HG03565 (cell line): ENCODE results near the gene BRINP2.

Experiments used
- ATAC-seq: cut with Tn5 transposase; IDR thresholded peaks from one replicate; pipeline ENCODE4 v1.9.1; 2021; ENCODE audit warnings: mild to moderate bottlenecking, moderate library complexity; ENCODE audit not compliant: unreplicated experiment

Gene BRINP2

GRCh38 chr1:177256153-177257075 lies 85.7 kb downstream of the BRINP2 start:
- ATAC-seq: no peak

GRCh38 chr1:177257128-177257527 lies 86.4 kb downstream of the BRINP2 start:
- no peak for ATAC-seq

GRCh38 chr1:177257576-177257975 lies 86.8 kb downstream of the BRINP2 start:
- no peak for ATAC-seq

GRCh38 chr1:177270863-177271262 lies 100.1 kb downstream of the BRINP2 start:
- ATAC-seq: no peak

GRCh38 chr1:177273141-177273540 lies 102.4 kb downstream of the BRINP2 start:
- ATAC-seq: no peak

GRCh38 chr1:177274687-177275211 lies 104.0 kb downstream of the BRINP2 start:
- no peak for ATAC-seq

GRCh38 chr1:177275736-177276135 lies 105.0 kb downstream of the BRINP2 start:
- no peak for ATAC-seq

- ATAC-seq: no peak
Observed at GRCh38 chr1:177278626-177279390, 108.0 kb downstream of the BRINP2 start.

- no peak for ATAC-seq
Observed at GRCh38 chr1:177281901-177282300, 111.1 kb downstream of the BRINP2 start.

- no peak for ATAC-seq
Observed at GRCh38 chr1:177282976-177283375, 112.2 kb downstream of the BRINP2 start.

GRCh38 chr1:177283380-177283779 lies 112.6 kb downstream of the BRINP2 start:
- ATAC-seq: no peak

GRCh38 chr1:177286396-177286795 lies 115.6 kb downstream of the BRINP2 start:
- no peak for ATAC-seq

GRCh38 chr1:177287270-177287669 lies 116.5 kb downstream of the BRINP2 start:
- no peak for ATAC-seq

GRCh38 chr1:177287994-177288393 lies 117.2 kb downstream of the BRINP2 start:
- ATAC-seq: no peak

GRCh38 chr1:177289532-177289931 lies 118.8 kb downstream of the BRINP2 start:
- ATAC-seq: no peak

- ATAC-seq: no peak
Observed at GRCh38 chr1:177300431-177300830, 129.7 kb downstream of the BRINP2 start.

- ATAC-seq: no peak
Observed at GRCh38 chr1:177301425-177302124, 130.8 kb downstream of the BRINP2 start.

- no peak for ATAC-seq
Observed at GRCh38 chr1:177302357-177303044, 131.7 kb downstream of the BRINP2 start.

- ATAC-seq: no peak
Observed at GRCh38 chr1:177305040-177306018, 134.6 kb downstream of the BRINP2 start.
